GM18909 (cell line): Measurements from ENCODE around the gene SFTPA2.
"Not testable (repeated sequence)": the region's sequence is repeated elsewhere in the genome, so short reads cannot be mapped to it uniquely, and the experiment has no call there.

Experiments used
- ATAC-seq: cut with Tn5 transposase; IDR thresholded peaks from one replicate; pipeline ENCODE4 v1.9.1; 2021; ENCODE audit warnings: mild to moderate bottlenecking; ENCODE audit not compliant: unreplicated experiment, poor library complexity

The SFTPA2 gene

DNA sequence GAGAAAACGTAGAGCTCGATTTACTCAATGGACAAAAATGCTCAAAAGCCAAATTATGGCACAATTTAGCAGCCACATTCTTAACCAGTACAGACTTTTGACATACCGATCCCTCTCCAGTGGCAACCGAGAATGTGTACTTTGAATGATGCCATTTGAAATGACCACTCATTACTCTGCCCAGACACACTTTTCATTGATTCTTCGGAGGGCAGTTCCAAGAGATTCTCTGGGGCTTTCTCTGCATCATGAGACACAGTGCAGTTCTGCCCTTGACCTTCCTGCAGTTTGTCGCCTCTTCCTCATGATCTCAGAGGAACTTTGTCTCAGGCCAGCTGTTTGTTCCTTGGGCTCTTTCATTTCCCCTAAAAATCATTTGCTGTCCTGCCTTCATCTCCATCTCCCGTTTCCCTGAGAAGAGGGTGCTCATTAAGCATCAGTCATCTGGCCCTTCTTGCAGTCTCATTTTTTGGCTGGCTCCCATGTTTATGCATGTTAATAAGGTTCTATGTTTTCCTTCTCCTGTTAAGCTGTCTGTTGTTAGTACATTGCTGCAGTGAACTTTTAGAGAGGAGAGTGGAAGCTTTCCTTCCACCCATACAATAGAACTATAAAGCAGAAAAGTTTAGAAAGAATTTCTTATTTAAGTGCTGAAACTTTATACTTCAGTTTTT lies 43.5 kb downstream of the SFTPA2 start:
- not testable (repeated sequence) for ATAC-seq

DNA sequence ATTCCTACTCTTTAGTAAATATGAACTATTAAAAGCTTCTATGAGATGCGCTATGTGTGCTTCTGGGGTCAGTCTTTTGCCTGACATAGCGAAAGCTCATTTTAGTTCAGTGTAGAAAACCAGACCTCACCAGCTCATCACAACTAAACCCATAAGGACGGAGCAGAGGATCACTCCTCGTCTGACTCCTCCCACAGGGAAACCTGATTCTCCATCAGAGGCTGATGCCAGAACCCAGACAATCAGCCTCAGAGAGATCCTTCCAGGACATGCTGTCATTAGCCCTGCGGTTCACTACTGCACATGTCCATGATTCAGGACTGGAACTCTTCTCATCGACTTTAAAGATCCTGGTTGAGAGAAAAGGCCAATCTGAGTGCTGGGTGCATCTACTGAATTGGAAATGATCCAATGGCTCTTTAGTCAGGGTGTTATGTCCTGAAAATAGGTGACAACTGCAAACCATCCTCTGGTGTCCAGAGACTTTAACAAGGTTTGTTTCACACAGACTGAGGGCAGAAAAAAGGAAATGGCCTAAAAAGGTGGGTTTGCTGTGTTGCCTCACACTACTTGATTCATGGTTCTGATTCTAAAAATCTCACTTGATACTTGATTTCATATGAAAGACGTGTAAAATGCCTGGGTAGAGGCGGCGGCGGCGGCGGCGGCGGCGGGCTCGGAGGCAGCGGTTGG lies 48.2 kb downstream of the SFTPA2 start, which contains the start of gene EIF5AL1:
TSS of gene EIF5AL1 (plus strand) at position 643 of the 693 bp plus-strand sequence. CDS start 117 bp downstream, outside the sequence.
- not testable (repeated sequence) for ATAC-seq

DNA sequence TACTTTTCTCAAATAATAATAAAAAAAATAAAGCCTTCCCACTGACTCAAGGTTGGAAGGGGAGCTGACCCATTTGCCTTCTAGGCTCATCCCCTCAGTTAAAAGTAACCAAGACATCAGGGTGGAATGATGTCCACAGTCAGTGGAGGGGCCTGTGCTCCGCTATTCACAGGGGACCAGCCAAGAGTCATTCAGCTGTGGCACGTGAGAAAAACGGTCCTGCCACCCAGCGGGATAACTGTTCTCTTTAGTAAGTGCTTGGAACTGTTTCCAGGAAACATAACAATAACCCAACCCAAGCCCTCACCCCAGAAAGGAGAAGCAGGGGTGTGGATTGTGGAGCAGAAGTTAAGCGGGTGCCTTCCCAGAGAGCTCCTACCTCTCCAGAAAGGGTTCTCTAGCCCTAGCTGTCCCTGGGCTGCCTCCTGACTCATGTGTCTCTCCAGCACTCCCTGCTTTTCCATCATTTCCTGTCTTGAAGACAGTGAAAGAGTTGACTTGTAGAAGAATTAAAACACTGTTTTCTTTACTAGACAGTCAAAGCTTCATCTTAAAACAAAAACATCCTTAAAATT lies 50.2 kb downstream of the SFTPA2 start:
- ATAC-seq: not testable (repeated sequence)

DNA sequence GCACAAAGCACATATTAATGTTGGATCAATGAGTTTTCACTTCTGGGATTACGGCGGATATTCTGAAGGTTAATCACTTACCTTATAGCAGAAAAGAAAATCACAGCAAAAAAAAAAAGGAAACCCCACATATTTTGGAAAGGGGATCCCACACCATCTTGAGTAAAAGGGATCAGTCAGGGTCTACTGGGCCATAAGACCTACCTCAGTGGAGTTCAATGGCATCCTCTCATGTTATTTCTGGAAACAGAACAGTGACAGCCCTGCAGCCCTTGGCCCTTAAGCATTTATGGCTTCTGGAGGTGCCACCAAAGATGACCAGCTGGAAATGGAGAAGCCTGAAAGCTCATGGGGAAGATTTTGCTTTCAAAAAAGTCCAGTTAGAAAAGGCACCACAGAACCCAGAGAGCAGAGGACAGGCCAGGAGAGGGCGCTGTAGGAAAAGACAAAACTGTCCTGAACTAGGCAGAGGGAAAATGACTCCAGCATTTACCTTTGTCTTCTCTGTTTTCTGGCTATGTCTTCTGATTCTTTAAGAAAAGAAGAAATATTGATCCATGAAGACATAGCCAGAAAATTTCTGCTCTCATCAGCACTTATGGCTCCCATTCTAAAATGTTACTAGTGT lies 50.8 kb downstream of the SFTPA2 start:
- peak; percentile 56 for ATAC-seq

DNA sequence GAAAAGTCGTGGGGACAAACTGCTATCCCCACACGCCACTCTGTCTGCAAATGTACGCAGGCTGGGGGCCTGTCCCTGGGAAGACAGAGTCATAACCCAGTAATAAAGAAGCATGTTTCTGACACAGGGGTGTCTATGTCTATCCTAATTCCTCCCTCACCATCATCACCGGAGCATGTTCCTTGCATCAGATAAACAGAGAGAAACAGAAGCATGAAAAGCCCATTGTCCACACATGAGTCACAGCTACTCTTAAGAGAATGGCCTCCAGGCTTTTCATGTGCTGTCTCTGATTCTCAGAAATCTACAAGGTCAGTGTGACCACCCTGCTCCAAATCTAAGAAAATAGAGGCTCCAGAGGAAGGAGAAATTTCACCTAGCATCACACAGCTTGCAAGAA lies 52.0 kb downstream of the SFTPA2 start:
- ATAC-seq: not testable (repeated sequence)

DNA sequence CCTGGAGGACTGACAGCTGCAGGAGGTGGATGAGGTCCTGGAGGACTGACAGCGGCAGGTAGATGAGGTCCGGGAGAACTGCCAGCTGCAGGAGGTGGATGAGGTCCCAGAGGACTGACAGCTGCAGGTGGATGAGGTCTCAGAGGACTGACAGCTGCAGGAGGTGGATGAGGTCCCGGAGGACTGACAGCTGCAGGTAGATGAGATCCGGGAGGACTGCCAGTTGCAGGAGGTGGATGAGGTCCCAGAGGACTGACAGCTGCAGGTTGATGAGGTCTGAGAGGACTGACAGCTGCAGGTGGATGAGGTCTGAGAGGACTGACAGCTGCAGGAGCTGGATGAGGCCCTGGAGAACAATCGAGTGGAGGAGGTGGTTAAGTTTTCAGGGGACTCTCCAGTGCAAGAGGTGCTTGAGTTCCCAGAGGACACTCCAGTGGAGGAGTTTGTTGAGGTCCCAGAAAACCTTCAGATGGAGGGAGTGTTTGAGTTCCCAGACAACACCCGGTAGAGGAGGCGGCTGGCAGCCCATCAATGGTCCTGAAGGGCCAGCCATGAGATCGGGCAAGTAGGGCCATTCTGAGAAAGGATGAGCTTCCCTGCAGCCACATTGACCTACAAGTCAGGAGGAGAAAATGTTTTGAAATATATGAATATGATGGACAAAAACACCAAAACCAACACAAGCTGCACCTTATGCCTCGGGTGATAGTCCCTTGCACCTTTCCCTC lies 52.6 kb downstream of the SFTPA2 start:
- no peak for ATAC-seq
